ENCODE results near the gene MYOM3.

The MYOM3 gene

DNA sequence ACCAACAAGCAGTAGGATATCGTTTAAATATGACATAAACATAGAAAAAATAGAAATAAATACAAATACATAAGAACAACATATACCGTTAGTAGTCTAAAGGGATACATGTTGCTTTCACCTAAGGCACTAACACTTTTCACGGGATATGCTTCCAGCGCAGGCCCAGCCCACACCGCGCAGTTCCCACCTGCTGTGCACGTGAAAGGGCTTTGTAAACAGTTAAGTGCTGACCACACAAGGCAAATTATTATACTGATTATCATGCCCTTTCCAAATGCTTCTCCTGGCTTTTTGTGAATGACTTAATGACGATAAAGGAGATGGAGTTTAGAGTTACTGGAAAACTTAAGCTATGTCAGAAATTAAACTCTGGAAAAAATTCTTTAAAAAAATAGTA, 42.3 kb upstream of the MYOM3 start:
- TF ChIP-seq, protein P1, sequence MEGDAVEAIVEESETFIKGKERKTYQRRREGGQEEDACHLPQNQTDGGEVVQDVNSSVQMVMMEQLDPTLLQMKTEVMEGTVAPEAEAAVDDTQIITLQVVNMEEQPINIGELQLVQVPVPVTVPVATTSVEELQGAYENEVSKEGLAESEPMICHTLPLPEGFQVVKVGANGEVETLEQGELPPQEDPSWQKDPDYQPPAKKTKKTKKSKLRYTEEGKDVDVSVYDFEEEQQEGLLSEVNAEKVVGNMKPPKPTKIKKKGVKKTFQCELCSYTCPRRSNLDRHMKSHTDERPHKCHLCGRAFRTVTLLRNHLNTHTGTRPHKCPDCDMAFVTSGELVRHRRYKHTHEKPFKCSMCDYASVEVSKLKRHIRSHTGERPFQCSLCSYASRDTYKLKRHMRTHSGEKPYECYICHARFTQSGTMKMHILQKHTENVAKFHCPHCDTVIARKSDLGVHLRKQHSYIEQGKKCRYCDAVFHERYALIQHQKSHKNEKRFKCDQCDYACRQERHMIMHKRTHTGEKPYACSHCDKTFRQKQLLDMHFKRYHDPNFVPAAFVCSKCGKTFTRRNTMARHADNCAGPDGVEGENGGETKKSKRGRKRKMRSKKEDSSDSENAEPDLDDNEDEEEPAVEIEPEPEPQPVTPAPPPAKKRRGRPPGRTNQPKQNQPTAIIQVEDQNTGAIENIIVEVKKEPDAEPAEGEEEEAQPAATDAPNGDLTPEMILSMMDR (conservative IDR thresholded peaks at IDR 0.05; ENCODE audit: control insufficient read depth, insufficient read depth, low read depth, low read length): no peak
- no peak for DNase-seq (ENCODE audit: low read depth)
- no peak overlapping the region for H3K4me3 ChIP-seq (ENCODE audit: control insufficient read depth, low read depth, low read length)

DNA sequence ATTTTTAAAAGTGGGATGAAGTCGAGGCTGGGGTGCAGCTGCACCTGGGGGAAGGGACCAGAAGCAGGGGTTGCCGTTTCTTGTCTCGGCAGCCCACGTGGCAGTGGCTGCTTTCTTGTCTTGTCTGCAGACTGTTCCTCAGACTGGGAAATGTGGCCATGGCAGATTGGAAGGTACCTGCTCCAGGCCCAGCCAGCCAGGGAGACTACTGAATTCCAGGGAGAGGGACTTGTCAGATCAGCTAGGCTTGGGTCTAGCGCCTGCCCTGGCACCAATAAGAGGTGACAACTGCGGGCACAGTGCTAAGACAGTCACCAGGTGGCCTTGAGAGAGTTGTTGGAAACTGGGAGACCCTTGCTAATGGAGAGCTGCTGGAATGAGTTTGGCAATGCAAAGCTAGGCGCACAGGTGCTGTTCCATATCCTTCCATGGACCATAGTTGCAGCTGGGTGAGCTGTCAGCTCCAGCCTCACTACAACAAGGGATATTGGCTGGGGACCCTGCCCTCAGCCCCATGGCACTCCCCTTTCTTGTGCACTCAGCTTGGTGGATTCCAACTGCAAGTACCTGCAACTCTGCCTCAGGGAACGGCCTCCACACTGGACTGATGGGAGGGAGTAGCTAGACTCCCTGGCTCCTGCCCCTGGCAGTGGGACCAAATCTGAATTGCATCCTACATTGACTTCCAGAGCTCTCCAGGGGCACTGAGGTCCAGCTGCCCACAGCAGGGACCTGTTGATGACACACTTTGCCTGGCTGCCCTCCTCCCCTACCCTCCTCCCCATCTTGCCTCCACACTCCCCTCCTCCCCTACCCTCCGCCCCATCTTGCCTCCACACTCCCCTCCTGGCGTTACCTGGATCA, 40.9 kb upstream of the MYOM3 start:
- DNase-seq (ENCODE audit: low read depth): no peak
- TF ChIP-seq, protein P1 (conservative IDR thresholded peaks at IDR 0.05; ENCODE audit: control insufficient read depth, insufficient read depth, low read depth, low read length): no peak
- no peak overlapping the region for H3K4me3 ChIP-seq (ENCODE audit: control insufficient read depth, low read depth, low read length)

DNA sequence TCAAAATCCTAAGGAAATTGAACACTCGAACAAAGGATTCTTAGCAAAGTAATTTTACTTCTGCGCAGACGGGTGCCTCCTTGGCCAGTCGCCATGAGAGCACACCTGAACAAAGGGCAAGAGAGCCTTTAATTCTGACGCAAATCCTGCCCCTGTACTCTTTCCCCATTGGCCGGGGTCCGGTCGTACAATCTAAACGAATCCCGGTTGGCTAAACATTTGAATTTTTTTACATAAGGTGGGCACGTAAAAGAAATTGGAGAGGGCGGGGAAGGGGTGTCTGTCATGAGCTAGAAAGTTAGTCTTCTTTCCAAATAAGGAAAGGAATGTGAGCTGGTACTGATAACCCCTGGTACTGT, 39.2 kb upstream of the MYOM3 start:
- H3K4me3 ChIP-seq (ENCODE audit: control insufficient read depth, low read depth, low read length): no peak overlapping the region

GRCh38 chr1:24150234-24151174, 38.6 kb upstream of the MYOM3 start:
- peak; percentile 78 for DNase-seq (ENCODE audit: low read depth)
- peak overlapping the region; percentile 24 for H3K4me3 ChIP-seq (ENCODE audit: control insufficient read depth, low read depth, low read length)
- TF ChIP-seq, protein P1 (conservative IDR thresholded peaks at IDR 0.05; ENCODE audit: control insufficient read depth, insufficient read depth, low read depth, low read length): peak; percentile 68

More for the DNA sequence above, 39.2 kb upstream of the MYOM3 start:
- DNase-seq (ENCODE audit: low read depth): no peak
- TF ChIP-seq, protein P1 (conservative IDR thresholded peaks at IDR 0.05; ENCODE audit: control insufficient read depth, insufficient read depth, low read depth, low read length): no peak

- TF ChIP-seq, protein P1 (conservative IDR thresholded peaks at IDR 0.05; ENCODE audit: control insufficient read depth, insufficient read depth, low read depth, low read length): no peak
- peak overlapping the region; percentile 24 for H3K4me3 ChIP-seq (ENCODE audit: control insufficient read depth, low read depth, low read length)
- peak; percentile 79 for DNase-seq (ENCODE audit: low read depth)
Observed at GRCh38 chr1:24149866-24150233, 37.9 kb upstream of the MYOM3 start.

DNA sequence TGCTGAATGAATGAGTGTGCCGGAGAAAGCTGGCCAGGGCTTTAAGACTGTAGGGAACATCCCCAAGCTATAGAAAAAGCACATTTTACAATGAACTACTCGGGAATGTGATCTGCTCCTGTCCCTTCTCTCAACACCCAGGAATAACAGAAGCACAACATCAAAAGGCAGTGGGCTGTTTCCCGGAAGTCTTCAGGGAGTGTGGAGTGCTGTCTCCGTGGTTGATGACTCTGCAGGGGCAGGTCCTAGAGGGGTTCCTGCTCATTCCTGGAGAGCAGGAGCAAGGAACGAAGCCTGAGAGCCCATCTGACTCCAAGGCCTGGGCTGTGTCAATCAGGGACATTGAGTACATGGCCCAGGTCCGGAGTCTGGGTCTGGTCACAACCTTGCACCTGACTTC, 35.9 kb upstream of the MYOM3 start:
- TF ChIP-seq, protein P1 (conservative IDR thresholded peaks at IDR 0.05; ENCODE audit: control insufficient read depth, insufficient read depth, low read depth, low read length): no peak
- H3K4me3 ChIP-seq (ENCODE audit: control insufficient read depth, low read depth, low read length): no peak overlapping the region
- no peak for DNase-seq (ENCODE audit: low read depth)

All from fibroblast of mammary gland (primary cell).